Measurements from ENCODE around the gene MAP2K7.

- TF ChIP-seq CTCF (IDR thresholded peaks at IDR 0.05), result no peak
- no peak for TF ChIP-seq POLR2A (IDR thresholded peaks at IDR 0.05)
These were observed 24.1 kb downstream of the MAP2K7 start for GRCh38 chr19:7927605-7928333.
